HUES6 (cell line): Measurements from ENCODE around the gene TMEM191C.
"Not testable (repeated sequence)": the region's sequence is repeated elsewhere in the genome, so short reads cannot be mapped to it uniquely, and the experiment has no call there.

ENCODE experiments used
- H3K27ac ChIP-seq: 2 replicates; pipeline ENCODE4 v1.7.0; 2013; ENCODE audit warnings: low read depth, mild to moderate bottlenecking, low read length, inconsistent platforms
- H3K27me3 ChIP-seq: 2 replicates; pipeline ENCODE4 v1.6.1; 2013; ENCODE audit warnings: low read length; ENCODE audit not compliant: control insufficient read depth, insufficient read depth
- H3K36me3 ChIP-seq: 2 replicates; pipeline ENCODE4 v1.6.1; 2013; ENCODE audit warnings: low read length; ENCODE audit not compliant: control insufficient read depth, insufficient read depth
- H3K4me1 ChIP-seq: 2 replicates; pipeline ENCODE4 v1.6.1; 2013; ENCODE audit warnings: low read length; ENCODE audit not compliant: control insufficient read depth, insufficient read depth
- H3K4me3 ChIP-seq: 2 replicates; pipeline ENCODE4 v1.5.1; 2013; ENCODE audit warnings: low read depth, low read length
- H3K9ac ChIP-seq: one replicate; pipeline ENCODE4 v1.6.1; 2013; ENCODE audit warnings: mild to moderate bottlenecking, low read length
- H3K9me3 ChIP-seq: 2 replicates; pipeline ENCODE4 v1.6.1; 2013; ENCODE audit warnings: low read depth, low read length; ENCODE audit not compliant: control insufficient read depth, insufficient read depth

TMEM191C gene

DNA sequence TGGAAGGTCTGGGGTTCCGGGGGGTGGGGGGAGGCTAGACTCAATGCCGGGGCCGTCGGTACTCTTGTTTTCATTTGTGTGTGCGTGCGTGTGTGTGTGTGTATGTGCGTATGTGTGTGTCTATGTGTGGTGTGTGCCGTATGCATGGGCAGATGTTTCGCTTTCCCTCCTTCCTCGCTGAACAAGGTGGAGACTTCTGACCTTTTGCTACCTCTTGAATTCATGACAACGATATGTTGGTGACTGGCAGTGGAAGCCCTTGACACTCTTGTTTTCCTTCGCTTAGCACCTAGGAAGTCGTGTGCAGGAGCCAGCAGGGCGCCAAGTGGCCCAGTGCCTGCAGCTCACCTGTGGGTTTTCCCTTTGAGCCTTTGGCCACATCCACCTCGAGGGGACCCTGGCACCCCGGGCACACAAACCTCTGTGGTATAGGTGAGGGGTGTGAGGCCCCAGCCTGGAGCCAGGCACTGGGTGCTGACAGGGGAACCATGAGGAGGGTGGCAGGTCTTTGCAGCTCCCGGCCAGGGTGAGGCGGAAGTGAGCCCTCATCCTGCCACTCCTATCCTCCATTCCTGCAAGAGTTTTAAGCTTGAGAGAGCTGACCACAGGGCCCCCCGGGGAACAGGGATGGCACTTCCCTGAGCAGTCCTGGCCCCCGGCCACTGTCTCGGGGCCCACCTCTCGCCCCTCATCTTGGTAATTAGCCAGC lies 19.3 kb upstream of the TMEM191C start:
- Histone ChIP-seq H3K9ac (no peak overlapping the region), H3K4me1 (peaks cover 23% of the 10 kb centered on the region), H3K36me3 (peaks cover 25% of the 10 kb centered on the region)

DNA sequence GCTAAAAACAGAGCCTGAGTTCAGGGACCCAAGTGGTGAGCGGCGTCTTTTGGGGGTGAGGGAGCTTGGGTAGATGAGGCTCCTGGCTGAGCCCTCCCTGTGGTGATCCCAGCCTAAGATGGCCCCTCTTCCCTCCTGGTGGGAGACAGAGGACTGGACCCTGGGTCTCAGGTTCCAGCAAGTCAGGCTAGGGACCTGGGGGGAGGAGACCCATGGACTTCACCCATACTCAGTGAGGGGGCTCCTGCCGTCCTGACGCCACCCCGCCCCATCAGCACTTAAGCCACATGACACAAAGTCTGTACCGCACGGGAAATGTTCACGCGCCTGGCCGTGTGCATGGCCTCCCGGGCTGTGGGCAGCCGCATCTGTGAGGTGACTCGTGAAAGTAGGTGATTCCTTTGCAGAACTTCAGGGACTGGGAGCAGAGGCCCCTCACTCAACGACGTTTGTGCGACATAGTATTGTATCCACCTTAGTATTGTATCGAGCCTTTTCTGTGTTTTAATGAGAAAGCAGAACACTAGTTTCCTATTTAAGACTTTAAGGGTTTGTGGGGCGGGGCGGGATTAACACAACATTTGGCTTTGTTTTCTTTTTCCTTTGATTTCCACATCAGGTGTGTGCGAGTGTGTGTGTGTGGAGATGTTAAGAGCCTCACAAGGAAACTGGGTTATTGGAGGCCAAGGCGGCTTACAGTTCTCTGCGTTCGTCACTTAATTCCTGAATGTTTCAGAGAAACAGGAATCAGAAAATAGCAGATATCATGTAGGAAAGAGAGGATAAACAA lies 18.4 kb upstream of the TMEM191C start:
- H3K9ac ChIP-seq = no peak overlapping the region
- peaks cover 25% of the 10 kb centered on the region for H3K36me3 ChIP-seq
- no peaks in the 10 kb centered on the region for H3K9me3 ChIP-seq
- H3K4me1 ChIP-seq = peaks cover 13% of the 10 kb centered on the region
- no peaks in the 10 kb centered on the region for H3K27me3 ChIP-seq
- H3K27ac ChIP-seq = 0 out of 2 replicates have a peak overlapping the region, but pooled peaks have one; percentile 9
- H3K4me3 ChIP-seq = no peak overlapping the region

More for the DNA sequence above, 19.3 kb upstream of the TMEM191C start:
- H3K27ac ChIP-seq = 0 out of 2 replicates have a peak overlapping the region, but pooled peaks have one; percentile 9
- no peaks in the 10 kb centered on the region for H3K9me3 ChIP-seq
- H3K27me3 ChIP-seq = no peaks in the 10 kb centered on the region
- no peak overlapping the region for H3K4me3 ChIP-seq

DNA sequence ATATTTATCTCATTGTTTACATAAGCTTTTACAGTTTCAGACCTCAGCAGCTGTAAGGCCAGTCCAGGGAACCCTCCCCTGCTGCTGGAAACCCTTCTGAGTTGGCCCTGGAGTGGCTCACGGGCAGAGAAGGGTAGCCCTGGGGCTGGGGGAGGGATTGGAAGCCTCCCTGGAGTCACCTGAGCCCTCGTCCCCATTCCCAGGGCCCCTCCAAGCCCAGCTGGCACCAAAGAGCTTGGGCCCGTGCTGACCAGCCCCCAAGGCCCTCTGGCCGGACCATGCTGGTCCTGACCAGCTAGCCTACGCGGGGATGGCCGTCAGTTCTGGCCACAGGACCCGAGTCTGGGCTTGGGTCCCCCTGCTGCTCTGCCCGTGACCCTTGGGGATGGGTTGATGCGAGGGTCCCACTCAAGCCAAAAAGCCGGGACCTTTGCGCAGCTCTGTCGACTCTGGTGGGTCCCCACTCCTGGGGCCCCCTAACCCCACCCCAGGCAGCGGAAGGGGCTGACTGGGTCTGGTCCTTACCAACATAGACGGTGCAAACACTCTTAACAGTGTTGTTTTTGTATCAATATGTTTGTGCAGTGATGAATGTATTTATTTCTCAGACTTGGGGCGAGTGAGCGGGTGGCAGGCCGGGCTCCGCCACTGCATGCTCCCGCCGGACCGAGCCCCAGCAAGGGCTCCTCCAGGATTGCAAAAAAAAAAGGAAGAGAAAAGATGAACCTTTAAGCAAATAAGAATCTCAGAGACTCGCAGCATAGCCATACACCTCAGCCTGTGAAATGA lies 17.5 kb upstream of the TMEM191C start:
- Histone ChIP-seq H3K27me3 (no peaks in the 10 kb centered on the region), H3K4me3 (no peak overlapping the region), H3K9me3 (no peaks in the 10 kb centered on the region), H3K9ac (no peak overlapping the region), H3K36me3 (peaks cover 21% of the 10 kb centered on the region), H3K4me1 (peaks cover 10% of the 10 kb centered on the region), H3K27ac (no peak overlapping the region)

DNA sequence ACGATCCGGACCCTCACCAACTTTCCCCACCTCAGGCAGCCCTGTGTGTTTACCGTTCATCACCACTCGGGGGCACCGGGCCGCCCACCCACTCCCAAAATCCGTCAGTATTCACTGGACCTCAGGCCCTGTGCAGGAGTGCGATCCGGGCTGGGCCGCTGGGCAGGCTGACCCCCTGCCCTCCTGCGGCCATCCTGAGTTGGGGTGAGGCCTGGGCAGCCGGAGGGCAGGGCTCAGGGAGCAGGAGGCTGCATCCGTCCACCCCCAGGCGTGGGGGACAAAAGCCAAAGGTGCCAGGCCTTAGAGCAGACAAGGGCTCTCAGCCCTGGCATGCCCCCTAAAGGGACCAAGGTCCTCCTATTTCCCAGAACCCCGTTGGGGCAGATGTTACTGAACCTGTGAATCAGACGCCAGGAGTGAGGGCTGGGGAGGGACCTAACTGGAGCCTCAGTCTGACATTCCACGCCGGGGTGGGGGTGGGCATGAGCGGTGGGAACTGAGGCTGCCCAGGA lies 16.8 kb upstream of the TMEM191C start:
- Histone ChIP-seq H3K9ac (no peak overlapping the region), H3K4me3 (no peak overlapping the region), H3K9me3 (no peaks in the 10 kb centered on the region), H3K36me3 (peaks cover 17% of the 10 kb centered on the region), H3K27me3 (no peaks in the 10 kb centered on the region), H3K27ac (no peak overlapping the region), H3K4me1 (peaks cover 15% of the 10 kb centered on the region)

DNA sequence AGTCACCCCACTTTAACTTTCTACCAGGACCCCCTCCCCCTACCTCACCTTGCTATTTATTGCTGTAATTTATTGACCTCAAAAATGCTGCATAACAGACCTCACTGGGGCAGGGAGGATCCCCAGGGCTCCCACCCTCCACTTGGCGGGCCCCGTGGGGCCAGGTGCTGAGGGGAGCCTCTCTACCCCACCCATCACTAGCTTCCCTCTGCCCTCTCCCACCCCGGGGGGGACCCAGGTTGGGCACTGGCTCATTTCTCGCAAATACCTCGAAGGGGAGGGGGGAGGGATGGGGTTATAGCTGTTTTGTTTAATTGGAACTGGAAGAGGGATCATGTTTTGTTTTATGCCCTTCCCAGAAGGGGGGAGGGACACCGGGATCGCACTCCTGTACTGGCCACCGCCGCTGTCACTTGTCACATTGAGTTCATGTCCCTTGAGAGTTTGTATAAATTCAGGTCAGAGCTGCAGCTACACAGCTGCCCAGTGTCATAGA lies 16.3 kb upstream of the TMEM191C start:
- Histone ChIP-seq H3K4me1 (peaks cover 20% of the 10 kb centered on the region), H3K9me3 (no peaks in the 10 kb centered on the region), H3K4me3 (no peak overlapping the region), H3K9ac (no peak overlapping the region), H3K27ac (no peak overlapping the region), H3K36me3 (peaks cover 13% of the 10 kb centered on the region), H3K27me3 (no peaks in the 10 kb centered on the region)

DNA sequence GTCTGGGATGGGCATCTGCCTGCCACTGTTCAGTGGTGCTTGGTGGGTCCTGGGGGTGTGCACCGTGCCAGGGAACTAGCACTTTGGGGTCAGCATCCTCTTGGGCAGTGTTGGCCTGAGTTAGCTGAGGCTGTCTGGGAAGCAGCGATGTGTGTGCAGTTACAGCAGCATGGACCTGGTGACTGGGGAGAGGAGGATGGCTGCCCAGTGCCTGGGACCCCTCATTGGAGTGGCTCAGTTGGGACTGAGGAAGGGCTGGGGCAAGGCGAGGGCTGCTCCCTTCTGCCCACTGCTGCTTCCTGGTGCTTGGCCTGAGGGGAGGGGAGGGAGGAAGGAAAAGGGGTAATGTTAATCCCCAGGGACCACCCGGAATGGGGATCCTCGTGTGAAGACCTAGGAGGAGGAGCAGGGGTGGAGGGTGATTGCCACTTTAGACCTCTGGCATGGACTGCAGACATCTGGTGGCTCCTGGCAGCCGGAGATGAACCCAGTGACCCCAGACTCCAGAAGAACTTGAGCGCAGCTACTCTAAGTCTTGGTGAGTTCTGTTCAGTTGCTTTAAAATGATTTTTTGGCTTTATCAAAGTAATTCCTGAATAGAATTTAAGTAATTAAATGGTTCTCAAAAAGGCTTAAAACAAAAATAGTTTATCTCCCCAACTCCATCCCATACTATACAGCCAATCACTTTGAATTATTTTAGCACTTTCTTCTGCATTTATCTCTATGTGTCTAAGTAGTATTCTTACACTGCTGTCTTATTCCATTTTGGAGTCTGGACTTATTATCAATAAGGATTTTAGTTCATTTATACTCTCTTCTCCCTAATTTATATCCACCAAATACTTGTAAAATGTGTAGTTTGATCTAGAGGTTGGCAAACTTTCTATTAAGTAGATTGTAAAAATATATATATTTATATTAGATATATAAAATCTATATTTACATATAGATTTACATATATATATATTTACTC lies 15.4 kb upstream of the TMEM191C start:
- Histone ChIP-seq H3K4me1 (peaks cover 27% of the 10 kb centered on the region), H3K9me3 (no peaks in the 10 kb centered on the region), H3K27me3 (no peaks in the 10 kb centered on the region), H3K27ac (no peak overlapping the region), H3K9ac (no peak overlapping the region), H3K4me3 (no peak overlapping the region), H3K36me3 (peaks cover 3% of the 10 kb centered on the region)

DNA sequence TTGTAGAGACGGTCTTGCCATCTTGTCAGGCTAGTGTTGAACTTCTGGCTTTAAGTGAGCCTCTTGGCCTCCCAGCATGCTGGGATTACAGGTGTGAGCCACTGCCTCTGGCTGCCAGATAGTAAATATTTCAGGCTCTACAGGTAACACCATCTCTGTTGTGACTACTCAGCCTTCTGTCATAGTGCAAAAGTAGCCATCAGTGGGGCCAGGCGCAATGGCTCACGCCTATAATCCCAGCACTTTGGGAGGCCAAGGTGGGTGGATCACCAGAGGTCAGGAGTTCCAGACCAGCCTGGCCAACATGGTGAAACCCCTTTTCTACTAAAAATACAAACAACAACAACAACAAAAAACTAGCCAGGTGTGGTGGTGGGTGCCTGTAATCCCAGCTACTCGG lies 14.5 kb upstream of the TMEM191C start:
- not testable (repeated sequence) for H3K9ac ChIP-seq, H3K9me3 ChIP-seq, H3K4me3 ChIP-seq, H3K36me3 ChIP-seq, H3K27me3 ChIP-seq, H3K27ac ChIP-seq
- H3K4me1 ChIP-seq = peaks cover 32% of the 10 kb centered on the region

DNA sequence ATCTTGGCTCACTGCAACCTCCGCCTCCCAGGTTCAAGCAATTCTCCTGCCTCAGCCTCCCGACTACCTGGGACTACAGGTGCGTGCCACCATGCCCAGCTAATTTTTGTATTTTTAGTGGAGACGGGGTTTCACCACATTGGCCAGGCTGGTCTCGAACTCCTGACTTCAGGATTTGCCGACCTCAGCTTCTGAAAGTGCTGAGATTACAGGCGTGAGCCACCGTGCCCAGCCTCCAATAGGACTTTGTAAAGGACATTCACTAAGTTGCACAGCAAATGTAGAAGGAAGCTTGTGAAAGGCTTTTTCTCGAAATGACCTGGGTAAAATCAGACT lies 12.2 kb upstream of the TMEM191C start:
- H3K4me3 ChIP-seq, H3K36me3 ChIP-seq, H3K9ac ChIP-seq, H3K27ac ChIP-seq, H3K27me3 ChIP-seq, H3K9me3 ChIP-seq: not testable (repeated sequence)
- H3K4me1 ChIP-seq = peaks cover 22% of the 10 kb centered on the region

DNA sequence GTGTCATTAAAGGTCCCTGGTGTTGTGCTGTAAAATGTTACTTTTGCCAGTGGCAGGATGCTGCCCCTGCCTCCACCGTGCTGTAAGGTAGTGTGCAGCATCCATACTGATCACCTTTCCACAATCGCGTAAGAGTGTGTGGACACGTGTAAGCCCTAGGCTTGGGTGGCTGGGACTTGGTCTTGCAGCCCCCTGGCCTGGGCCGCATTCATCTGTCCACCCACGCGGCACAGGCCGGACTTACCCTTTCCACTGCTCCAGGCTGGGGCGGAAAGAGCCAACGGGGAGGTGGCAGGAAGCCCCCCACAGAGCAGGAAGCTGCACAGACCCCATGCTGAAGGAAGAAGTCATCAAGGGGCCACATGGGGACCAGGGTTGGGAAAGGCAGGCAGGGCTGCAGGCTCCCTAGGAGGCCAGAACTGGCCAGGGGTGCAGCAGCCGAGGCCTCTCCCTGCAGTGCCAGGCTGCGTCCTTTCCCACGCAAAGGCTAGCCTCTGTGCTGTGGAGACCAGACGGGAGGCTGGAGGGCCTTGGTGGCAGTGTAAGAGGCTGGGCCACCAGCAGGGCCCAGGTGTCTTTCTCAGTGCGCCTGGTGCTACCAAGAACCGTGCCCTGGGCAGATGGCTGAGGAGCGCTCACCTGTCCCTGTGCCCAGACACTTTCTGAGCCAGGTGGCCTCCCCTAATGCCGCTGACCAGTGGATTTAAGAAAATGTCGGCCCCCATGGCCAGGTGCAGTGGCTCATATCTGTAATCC lies 11.7 kb upstream of the TMEM191C start:
- H3K9me3 ChIP-seq = no peaks in the 10 kb centered on the region
- H3K36me3 ChIP-seq = no peaks in the 10 kb centered on the region
- H3K9ac ChIP-seq = no peak overlapping the region
- H3K27me3 ChIP-seq = no peaks in the 10 kb centered on the region
- no peak overlapping the region for H3K27ac ChIP-seq
- peaks cover 22% of the 10 kb centered on the region for H3K4me1 ChIP-seq
- H3K4me3 ChIP-seq = no peak overlapping the region
